ENCODE measurements around the gene FBXO21. TPM values are rescaled to one million over a fixed set of nuclear protein-coding genes. Genes with fewer than 3 reads are reported as not detected.

The FBXO21 gene
- total and polyA plus RNA-seq, 2 donors (not counting 1 experiment from before 2014, with no cell fraction given), result 28.2 to 55.7 TPM

- H3K27me3 ChIP-seq (replicated peaks in 1 of 4; ENCODE audit: control extremely low read depth in 1 of 4, control insufficient read depth in 3 of 4, insufficient read depth in 4 of 4, low read length in 3 of 4), result peaks cover 0 to 4% (median 1%) of the 10 kb centered on the region in 4 experiments
- ChIA-PET CTCF (no interaction called here), POLR2A (interaction anchor here (0.7 kb wide), 1 partner anchor 269 kb away, joined by 3 read pairs; no protein-coding TSS in a partner anchor)
- H3K4me3 ChIP-seq (ENCODE audit: control extremely low read depth in 1 of 5, extremely low read depth in 1 of 5, insufficient read depth in 1 of 5, low read depth in 2 of 5, low read length in 4 of 5), result no peak overlapping the region
- H4K20me1 ChIP-seq (ENCODE audit: control insufficient read depth, insufficient read depth, low read length, poor library complexity, severe bottlenecking), result no peaks in the 10 kb centered on the region
- no peak overlapping the region for H3K4me2 ChIP-seq (replicated peaks; ENCODE audit: low read depth, low read length, poor library complexity, severe bottlenecking)
- no peaks in the 10 kb centered on the region for H3K79me2 ChIP-seq (ENCODE audit: control insufficient read depth, insufficient read depth, low read length)
- Mint-ChIP-seq H3K4me3 (no peak overlapping the region), H3K9me3 (ENCODE audit: insufficient read depth) (peaks cover 7% of the 10 kb centered on the region), H3K27me3 (peaks cover 15% of the 10 kb centered on the region), H3K4me1 (peaks cover 3% of the 10 kb centered on the region), H3K27ac (no peak overlapping the region)
- 96% methylated on average over 7 of the region's 7 CpGs for WGBS (ENCODE audit: insufficient coverage)
- no peak overlapping the region for H2AFZ ChIP-seq (ENCODE audit: insufficient read depth, low read depth, low read length, poor library complexity, severe bottlenecking)
- DNase-seq (no peak), ATAC-seq (ENCODE audit: low read depth) (no peak)
- no peak for TF ChIP-seq CTCF (IDR thresholded peaks at IDR 0.05)
- TF ChIP-seq EZH2 (IDR thresholded peaks at IDR 0.05; ENCODE audit: borderline replicate concordance, insufficient read depth, low read depth, low read length, poor library complexity, severe bottlenecking), result no peak
- H3K4me1 ChIP-seq (ENCODE audit: control insufficient read depth in 2 of 2, insufficient read depth in 2 of 2, low read length in 2 of 2), result peaks cover under 1 to 2% of the 10 kb centered on the region in 2 donors
- no peak overlapping the region for H3K9ac ChIP-seq (ENCODE audit: low read length)
- H3K9me3 ChIP-seq (ENCODE audit: control extremely low read depth in 1 of 3, control insufficient read depth in 2 of 3, insufficient read depth in 1 of 3, low read length in 2 of 3), result peaks cover 0 to 15% (median 14%) of the 10 kb centered on the region in 3 donors
- H3K36me3 ChIP-seq (replicated peaks in 1 of 2; ENCODE audit: control extremely low read depth in 1 of 2, control insufficient read depth in 1 of 2, extremely low read depth in 1 of 2, insufficient read depth in 2 of 2, low read length in 1 of 2), result no peaks in the 10 kb centered on the region
- intact Hi-C loops (cut with micrococcal nuclease), result no loop called here
- no peak overlapping the region for H3K27ac ChIP-seq (ENCODE audit: low read length in 2 of 2)
Observed at GRCh38 chr12:117092886-117093285, 97.4 kb downstream of the FBXO21 start.

- Histone ChIP-seq H3K79me2 (ENCODE audit: control insufficient read depth, insufficient read depth, low read length) (no peaks in the 10 kb centered on the region), H3K4me3 (ENCODE audit: control extremely low read depth in 1 of 5, extremely low read depth in 1 of 5, insufficient read depth in 1 of 5, low read depth in 2 of 5, low read length in 4 of 5) (no peak overlapping the region), H3K4me1 (ENCODE audit: control insufficient read depth in 2 of 2, insufficient read depth in 2 of 2, low read length in 2 of 2) (no peaks in the 10 kb centered on the region), H3K4me2 (replicated peaks; ENCODE audit: low read depth, low read length, poor library complexity, severe bottlenecking) (no peak overlapping the region), H3K9ac (ENCODE audit: low read length) (no peak overlapping the region), H2AFZ (ENCODE audit: insufficient read depth, low read depth, low read length, poor library complexity, severe bottlenecking) (no peak overlapping the region), H3K36me3 (replicated peaks in 1 of 2; ENCODE audit: control extremely low read depth in 1 of 2, control insufficient read depth in 1 of 2, extremely low read depth in 1 of 2, insufficient read depth in 2 of 2, low read length in 1 of 2) (no peaks in the 10 kb centered on the region), H3K27me3 (replicated peaks in 1 of 4; ENCODE audit: control extremely low read depth in 1 of 4, control insufficient read depth in 3 of 4, insufficient read depth in 4 of 4, low read length in 3 of 4) (peaks cover 0 to 3% (median 0%) of the 10 kb centered on the region in 4 experiments), H3K9me3 (ENCODE audit: control extremely low read depth in 1 of 3, control insufficient read depth in 2 of 3, insufficient read depth in 1 of 3, low read length in 2 of 3) (peaks cover 0 to 15% (median 14%) of the 10 kb centered on the region in 3 donors), H3K27ac (ENCODE audit: low read length in 2 of 2) (no peak overlapping the region), H4K20me1 (ENCODE audit: control insufficient read depth, insufficient read depth, low read length, poor library complexity, severe bottlenecking) (no peaks in the 10 kb centered on the region)
- DNase-seq, result no peak
- CTCF ChIA-PET, result no interaction called here
- Mint-ChIP-seq H3K9me3 (ENCODE audit: insufficient read depth) (peaks cover 7% of the 10 kb centered on the region), H3K4me3 (no peak overlapping the region), H3K27me3 (peaks cover 11% of the 10 kb centered on the region), H3K27ac (no peak overlapping the region), H3K4me1 (no peaks in the 10 kb centered on the region)
- intact Hi-C loops (cut with micrococcal nuclease), result no loop called here
- whole genome bisulfite sequencing (ENCODE audit: insufficient coverage), result 100% methylated on average over 1 of the region's 2 CpGs
- POLR2A ChIA-PET, result no interaction called here
- ATAC-seq (ENCODE audit: low read depth), result no peak
- TF ChIP-seq EZH2 (IDR thresholded peaks at IDR 0.05; ENCODE audit: borderline replicate concordance, insufficient read depth, low read depth, low read length, poor library complexity, severe bottlenecking) (no peak), CTCF (IDR thresholded peaks at IDR 0.05) (no peak)
Observed at GRCh38 chr12:117092511-117092780, 97.8 kb downstream of the FBXO21 start.

Other genes starting within 250 kb of the FBXO21 start
- gene TESC, start 91.1 kb downstream of the FBXO21 start, total RNA-seq, result 29.8 and 38.6 TPM in 2 replicates
- 5.1 and 14.1 TPM in 2 replicates for gene TESC, start 91.1 kb downstream of the FBXO21 start, polyA plus RNA-seq
- not detected in 2 replicates for gene NOS1, start 171.2 kb upstream of the FBXO21 start, total RNA-seq
- gene NOS1, start 171.2 kb upstream of the FBXO21 start, polyA plus RNA-seq, result not detected in 2 replicates